Lower leg skin (tissue), 4 donors: ENCODE results near the gene HOXB2. TPM values are rescaled to one million over a fixed set of nuclear protein-coding genes. Genes with fewer than 3 reads are reported as not detected.

Experiments
- DNase-seq, 2 donors: peaks; one replicate each; pipeline ENCODE4 v3.0.0-alpha.2; 2019; ENCODE audit warnings: low spot score in 2 of 2
- H3K4me3 ChIP-seq: fragments of 200-600 bp; sonication (generic); 2 replicates; pipeline ENCODE4 v1.5.1; 2017; ENCODE audit warnings: mild to moderate bottlenecking, low read depth; ENCODE audit not compliant: poor library complexity, severe bottlenecking
- CTCF ChIP-seq, 3 donors: fragments of 450-650 bp; IDR thresholded peaks; one replicate each; pipeline ENCODE4 v1.5.1; 2016; ENCODE audit warnings: antibody characterized with exemption in 3 of 3, mild to moderate bottlenecking in 3 of 3, moderate library complexity in 2 of 3
- POLR2A ChIP-seq, 2 donors: fragments of 450-650 bp; IDR thresholded peaks; one replicate each; pipeline ENCODE4 v1.6.1; 2016 to 2017; ENCODE audit warnings: antibody characterized with exemption in 2 of 2, mild to moderate bottlenecking in 1 of 2, moderate library complexity in 1 of 2
- WGBS, 2 donors: methylation state at CpG; one replicate each; pipeline ENCODE4 v1.1.5; 2018; 5-methylcytosine and 5-hydroxymethylcytosine counted together
- intact Hi-C: fragments of 100-400 bp; cut with DNase I; formaldehyde crosslinking; loops from one replicate; pipeline ENCODE4 v1.15.0; 2023; ENCODE audit warnings: low total_unique reads
- total RNA-seq, 4 donors: library from RNA; depleted of rRNA; stranded (reverse); fragments of >200 nt; gene quantifications; one replicate each; pipeline ENCODE4 v1.1.0, GENCODE V29; 2016

The HOXB2 gene
- total RNA-seq, 4 donors from 2014 or later = 5.8 to 34.9 (median 20.9) TPM

DNA sequence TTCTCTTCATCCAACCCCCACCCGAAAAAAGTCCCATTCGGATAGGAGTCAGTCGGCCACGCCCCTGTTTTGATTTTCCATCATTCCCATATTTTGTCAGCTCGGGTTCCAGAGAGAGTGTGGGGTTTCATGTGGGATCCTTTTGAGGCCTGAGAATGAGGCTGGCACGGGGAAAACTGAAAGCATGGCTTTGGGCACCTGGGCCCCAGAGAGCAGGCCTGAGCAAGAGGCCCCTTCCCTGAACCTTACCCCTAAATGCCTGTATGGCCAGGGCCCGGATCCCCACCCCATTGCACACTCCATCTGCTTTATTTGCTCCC lies 37.8 kb upstream of the HOXB2 start:
- no peak for TF ChIP-seq POLR2A (IDR thresholded peaks at IDR 0.05)
- no peak for TF ChIP-seq CTCF (IDR thresholded peaks at IDR 0.05)
- intact Hi-C loops = no loop called here
- DNase-seq = no peak
- WGBS, 2 donors = 51 to 66% methylated on average over 7 of the region's 7 CpGs
- no peak overlapping the region for H3K4me3 ChIP-seq

- WGBS, 2 donors = 74 to 78% methylated on average over 26 of the region's 26 CpGs
- TF ChIP-seq CTCF (IDR thresholded peaks at IDR 0.05) = no peak
- no peak for TF ChIP-seq POLR2A (IDR thresholded peaks at IDR 0.05)
- no peak for DNase-seq
- H3K4me3 ChIP-seq = no peak overlapping the region
- intact Hi-C loops = no loop called here
Observed at GRCh38 chr17:48579760-48580554, 35.0 kb upstream of the HOXB2 start.

DNA sequence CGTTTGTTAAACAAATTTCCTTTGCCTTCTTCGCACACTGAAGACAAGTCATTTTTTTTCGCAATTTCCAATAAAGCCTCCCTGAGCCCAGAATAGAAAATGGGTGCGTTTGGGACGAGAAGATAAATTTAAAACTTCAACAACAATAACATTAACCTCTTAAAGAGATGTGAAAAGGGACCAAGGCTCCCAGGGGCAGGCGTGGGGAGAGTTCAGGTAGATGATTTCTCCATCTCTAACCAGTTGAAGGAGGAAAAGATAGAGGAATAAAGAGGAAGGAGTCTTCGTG lies 34.5 kb upstream of the HOXB2 start:
- WGBS, 2 donors = 68 to 73% methylated on average over 7 of the region's 7 CpGs

GRCh38 chr17:48578616-48579470 lies 33.9 kb upstream of the HOXB2 start:
- WGBS, 2 donors = 21 to 27% methylated on average over 41 to 43 of the region's 43 CpGs
- no peak for TF ChIP-seq CTCF (IDR thresholded peaks at IDR 0.05)
- no peak for TF ChIP-seq POLR2A (IDR thresholded peaks at IDR 0.05)
- no peak for DNase-seq
- intact Hi-C loops = no loop called here
- peak overlapping the region; percentile 31 for H3K4me3 ChIP-seq

More for the DNA sequence above, 34.5 kb upstream of the HOXB2 start:
- no peak for DNase-seq
- TF ChIP-seq CTCF (IDR thresholded peaks at IDR 0.05) (no peak), POLR2A (IDR thresholded peaks at IDR 0.05) (no peak)
- no peak overlapping the region for H3K4me3 ChIP-seq
- intact Hi-C loops = no loop called here

- 0 to 1% methylated on average over 23 to 31 of the region's 58 CpGs for WGBS, 2 donors
- no peak for TF ChIP-seq CTCF (IDR thresholded peaks at IDR 0.05)
- intact Hi-C loops = no loop called here
- DNase-seq = peak; percentile 91 to 98
- peak within 1 kb of the TSS; percentile 31 for H3K4me3 ChIP-seq
Observed at GRCh38 chr17:48577946-48578615, 33.2 kb upstream of the HOXB2 start, which contains the start of gene HOXB4. HOXB4 (minus strand) TSS chr17:48578350; CDS start chr17:48578319, 31 bp downstream.
